Chondrocyte (in vitro differentiated cells): ENCODE measurements around the gene ENO2. TPM values are rescaled to one million over a fixed set of nuclear protein-coding genes. Genes with fewer than 3 reads are reported as not detected.
A peak's percentile ranks its signal among the peaks of the same experiment; 100 is the strongest.

Source experiments
- DNase-seq: peaks from one replicate; pipeline ENCODE4 v3.0.0; 2021; ENCODE audit warnings: mixed read lengths, low spot score
- H3K27ac Mint-ChIP-seq: one replicate; pipeline ENCODE4 v1.8.0; 2021; ENCODE audit warnings: mild to moderate bottlenecking, moderate library complexity, mixed read lengths; ENCODE audit not compliant: unreplicated experiment
- H3K27me3 Mint-ChIP-seq: 2 replicates; pipeline ENCODE4 v1.8.0; 2021; ENCODE audit warnings: low read depth, mixed read lengths
- H3K36me3 Mint-ChIP-seq: 2 replicates; pipeline ENCODE4 v1.8.0; 2021; ENCODE audit warnings: low read depth, mixed read lengths
- H3K4me1 Mint-ChIP-seq: 2 replicates; pipeline ENCODE4 v1.8.0; 2021; ENCODE audit warnings: low read depth, mild to moderate bottlenecking, mixed read lengths
- H3K4me3 Mint-ChIP-seq: one replicate; pipeline ENCODE4 v1.8.0; 2021; ENCODE audit warnings: mild to moderate bottlenecking, moderate library complexity, mixed read lengths; ENCODE audit not compliant: unreplicated experiment
- H3K9me3 Mint-ChIP-seq: 2 replicates; pipeline ENCODE4 v1.8.0; 2021; ENCODE audit warnings: low read depth, mixed read lengths
- CTCF ChIP-seq: fragments of 200-600 bp; sonication (generic); IDR thresholded peaks from 2 replicates; pipeline ENCODE4 v1.5.0; 2021; ENCODE audit warnings: antibody characterized with exemption, mild to moderate bottlenecking, moderate library complexity
- total RNA-seq: library from RNA; stranded (reverse); gene quantifications from 3 replicates; pipeline ENCODE4 v1.2.1, GENCODE V29; 2021

ENO2 gene
- total RNA-seq, 1 donor from 2014 or later = 58.6 TPM

GRCh38 chr12:6935371-6936193, 21.2 kb downstream of the ENO2 start:
- Mint-ChIP-seq H3K9me3 (no peaks in the 10 kb centered on the region), H3K27ac (peak overlapping the region; percentile 60), H3K4me3 (no peak overlapping the region), H3K4me1 (peaks cover 62% of the 10 kb centered on the region), H3K27me3 (no peaks in the 10 kb centered on the region), H3K36me3 (peaks cover 27% of the 10 kb centered on the region)
- DNase-seq = no peak
- TF ChIP-seq CTCF = no peak

- Mint-ChIP-seq H3K27ac (peak overlapping the region; percentile 49), H3K4me1 (peaks cover 59% of the 10 kb centered on the region), H3K4me3 (peak overlapping the region; percentile 51), H3K36me3 (peaks cover 29% of the 10 kb centered on the region), H3K27me3 (no peaks in the 10 kb centered on the region), H3K9me3 (no peaks in the 10 kb centered on the region)
- TF ChIP-seq CTCF = no peak
- no peak for DNase-seq
Observed at GRCh38 chr12:6936194-6936635, 21.8 kb downstream of the ENO2 start.

- no peak for DNase-seq
- H3K9me3 Mint-ChIP-seq = no peaks in the 10 kb centered on the region
- H3K4me3 Mint-ChIP-seq = peak overlapping the region; percentile 72
- peak overlapping the region; percentile 49 for H3K27ac Mint-ChIP-seq
- no peaks in the 10 kb centered on the region for H3K27me3 Mint-ChIP-seq
- peaks cover 58% of the 10 kb centered on the region for H3K4me1 Mint-ChIP-seq
- peaks cover 30% of the 10 kb centered on the region for H3K36me3 Mint-ChIP-seq
- no peak for TF ChIP-seq CTCF
Observed at GRCh38 chr12:6936636-6937480, 22.5 kb downstream of the ENO2 start.

- Mint-ChIP-seq H3K27me3 (no peaks in the 10 kb centered on the region), H3K4me1 (peaks cover 58% of the 10 kb centered on the region), H3K27ac (peak overlapping the region; percentile 78), H3K9me3 (no peaks in the 10 kb centered on the region), H3K36me3 (peaks cover 30% of the 10 kb centered on the region), H3K4me3 (peak overlapping the region; percentile 72)
- peak; percentile 92 for TF ChIP-seq CTCF
- DNase-seq = no peak
Observed at GRCh38 chr12:6937481-6938352, 23.3 kb downstream of the ENO2 start.
